NOMO-1 treated with DMSO at 0.1 percent for 48 hours (cell line): Measurements from ENCODE around the gene SURF6.
A peak's percentile ranks its signal among the peaks of the same experiment; 100 is the strongest.
"Not testable (repeated sequence)": the region's sequence is repeated elsewhere in the genome, so short reads cannot be mapped to it uniquely, and the experiment has no call there.

Source experiments
- DNase-seq: peaks from one replicate; lab custom pipeline; 2025; ENCODE audit not compliant: unreplicated experiment; lab: John Stamatoyannopoulos, UW

SURF6 gene

GRCh38 chr9:133348718-133349573 is 13.0 kb upstream of the SURF6 start:
- no peak for DNase-seq

- peak; percentile 94 for DNase-seq
Measured at GRCh38 chr9:133347985-133348717, 12.2 kb upstream of the SURF6 start, which contains the start of the genes MED22 and RPL7A. MED22 (minus strand) TSS chr9:133348131; CDS start chr9:133346662, 1,469 bp downstream. RPL7A (plus strand) TSS chr9:133348218; CDS start chr9:133348244, 26 bp downstream.

GRCh38 chr9:133347515-133347984 is 11.6 kb upstream of the SURF6 start:
- peak; percentile 36 for DNase-seq

GRCh38 chr9:133346021-133346785 is 10.2 kb upstream of the SURF6 start:
- DNase-seq, result no peak

GRCh38 chr9:133345596-133345995 is 9.6 kb upstream of the SURF6 start:
- no peak for DNase-seq

GRCh38 chr9:133344979-133345378 is 9.0 kb upstream of the SURF6 start:
- DNase-seq, result no peak

GRCh38 chr9:133344071-133344470 is 8.1 kb upstream of the SURF6 start:
- no peak for DNase-seq

GRCh38 chr9:133342570-133342969 is 6.6 kb upstream of the SURF6 start:
- no peak for DNase-seq

GRCh38 chr9:133342069-133342406 is 6.0 kb upstream of the SURF6 start:
- no peak for DNase-seq

GRCh38 chr9:133341369-133342068 is 5.5 kb upstream of the SURF6 start:
- DNase-seq, result no peak

- DNase-seq, result no peak
Measured at GRCh38 chr9:133340916-133341315, 4.9 kb upstream of the SURF6 start.

GRCh38 chr9:133340256-133340655 is 4.3 kb upstream of the SURF6 start:
- DNase-seq, result peak; percentile 54

- no peak for DNase-seq
Measured at GRCh38 chr9:133339641-133340040, 3.7 kb upstream of the SURF6 start.

GRCh38 chr9:133334888-133335287 is 1.1 kb downstream of the SURF6 start:
- not testable (repeated sequence) for DNase-seq

GRCh38 chr9:133334161-133334560 is 1.8 kb downstream of the SURF6 start:
- no peak for DNase-seq

GRCh38 chr9:133333566-133333965 is 2.4 kb downstream of the SURF6 start:
- no peak for DNase-seq

- DNase-seq, result no peak
Measured at GRCh38 chr9:133333011-133333410, 3.0 kb downstream of the SURF6 start.

- no peak for DNase-seq
Measured at GRCh38 chr9:133332381-133332730, 3.6 kb downstream of the SURF6 start.

GRCh38 chr9:133331641-133332380 is 4.2 kb downstream of the SURF6 start:
- no peak for DNase-seq

- DNase-seq, result no peak
Measured at GRCh38 chr9:133331221-133331620, 4.8 kb downstream of the SURF6 start.
